OCI-LY7 (cell line): ENCODE measurements around the gene FBXL16. TPM values are rescaled to one million over a fixed set of nuclear protein-coding genes. Genes with fewer than 3 reads are reported as not detected.
A peak's percentile ranks its signal among the peaks of the same experiment; 100 is the strongest.

ENCODE experiments used
- BruUV-seq: library from RNA; stranded (reverse); fragments of 400-500 nt; replicated peaks from 2 replicates; lab custom pipeline; 2021; lab: Mats Ljungman, UMichigan
- CTCF ChIA-PET: fragments of 300-600 bp; sonication (Branson Sonifier 250); formaldehyde crosslinking; loops from one replicate; lab custom pipeline; 2022; ENCODE audit warnings: antibody characterized with exemption; ENCODE audit not compliant: unreplicated experiment; lab: Charles Lee
- POLR2A ChIA-PET: fragments of 300-600 bp; sonication (Branson Sonifier 250); formaldehyde crosslinking; loops from one replicate; lab custom pipeline; 2022; ENCODE audit warnings: antibody characterized with exemption; lab: Charles Lee
- DNase-seq: peaks from one replicate; pipeline ENCODE4 v3.0.0-alpha.2; 2015; ENCODE audit warnings: low spot score
- H2AFZ ChIP-seq: fragments of 200-600 bp; sonication (generic), shearing (Covaris generic); 2 replicates; pipeline ENCODE4 v1.6.1; 2014; ENCODE audit warnings: mild to moderate bottlenecking, antibody characterized with exemption, low read length, moderate library complexity
- H3K27ac ChIP-seq: fragments of 200-600 bp; sonication (generic); 2 replicates; pipeline ENCODE4 v1.5.1; 2014; ENCODE audit warnings: mixed run types, low read depth, mild to moderate bottlenecking, moderate library complexity, low read length, inconsistent platforms; ENCODE audit not compliant: poor library complexity, severe bottlenecking
- H3K36me3 ChIP-seq: fragments of 200-600 bp; sonication (generic); 2 replicates; pipeline ENCODE4 v1.6.1; 2014; ENCODE audit warnings: mild to moderate bottlenecking, antibody characterized with exemption, low read length, moderate library complexity, mixed read lengths; ENCODE audit not compliant: insufficient read depth
- H3K4me1 ChIP-seq: fragments of 200-600 bp; sonication (generic); 2 replicates; pipeline ENCODE4 v1.5.1; 2014; ENCODE audit warnings: mild to moderate bottlenecking, low read length; ENCODE audit not compliant: insufficient read depth, poor library complexity, severe bottlenecking
- H3K4me2 ChIP-seq: fragments of 200-600 bp; sonication (generic); 2 replicates; pipeline ENCODE4 v1.6.1; 2014; ENCODE audit warnings: mild to moderate bottlenecking, low read length
- H3K4me3 ChIP-seq: fragments of 200-600 bp; sonication (generic); 2 replicates; pipeline ENCODE4 v1.5.1; 2014; ENCODE audit warnings: mild to moderate bottlenecking, low read depth, low read length; ENCODE audit not compliant: poor library complexity, severe bottlenecking
- H3K79me2 ChIP-seq: fragments of 200-600 bp; sonication (generic); 2 replicates; pipeline ENCODE4 v1.6.1; 2016; ENCODE audit warnings: low read depth, mild to moderate bottlenecking, low read length, moderate library complexity, mixed read lengths; ENCODE audit not compliant: insufficient read depth
- H3K9me2 ChIP-seq: fragments of 200-600 bp; sonication (generic); 2 replicates; pipeline ENCODE4 v1.6.1; 2016; ENCODE audit warnings: mild to moderate bottlenecking, low read length, mixed read lengths; ENCODE audit not compliant: insufficient read depth
- H3K9me3 ChIP-seq: fragments of 200-600 bp; sonication (generic); 2 replicates; pipeline ENCODE4 v1.6.1; 2014; ENCODE audit warnings: mild to moderate bottlenecking, mixed run types, low read length, mixed read lengths
- H4K20me1 ChIP-seq: fragments of 200-600 bp; sonication (generic); 2 replicates; pipeline ENCODE4 v1.6.1; 2014; ENCODE audit warnings: mild to moderate bottlenecking, antibody characterized with exemption, low read length, moderate library complexity, mixed read lengths; ENCODE audit not compliant: insufficient read depth
- EZH2phosphoT487 ChIP-seq: fragments of 200-600 bp; sonication (generic); IDR thresholded peaks from 2 replicates; pipeline ENCODE4 v1.6.1; 2018; ENCODE audit warnings: low read depth, borderline replicate concordance, mild to moderate bottlenecking, mixed run types, antibody characterized with exemption, low read length, moderate library complexity, mixed read lengths
- intact Hi-C: fragments of 100-400 bp; cut with micrococcal nuclease; formaldehyde crosslinking; loops from one replicate; pipeline ENCODE4 v1.10.0; 2022; ENCODE audit not compliant: unreplicated experiment
- total RNA-seq, 2 experiments: library from RNA; depleted of rRNA in 1 of 2; stranded (reverse); fragments of >200 nt in 1 of 2; shearing (Covaris generic) in 1 of 2; gene quantifications; 2 replicates each; pipeline ENCODE4 v1.2.3, GENCODE V29; 2014 to 2022
- TF ChIP-seq, protein P1 (sequence below): fragments of 200-600 bp; sonication (generic); conservative IDR thresholded peaks from 2 replicates; pipeline ENCODE4 v1.5.1; 2014; ENCODE audit warnings: mild to moderate bottlenecking, antibody characterized with exemption, low read length, moderate library complexity, mixed read lengths

The FBXL16 gene
- total RNA-seq, 2 experiments from 2014 or later, result 0.16 to 0.42 TPM

DNA sequence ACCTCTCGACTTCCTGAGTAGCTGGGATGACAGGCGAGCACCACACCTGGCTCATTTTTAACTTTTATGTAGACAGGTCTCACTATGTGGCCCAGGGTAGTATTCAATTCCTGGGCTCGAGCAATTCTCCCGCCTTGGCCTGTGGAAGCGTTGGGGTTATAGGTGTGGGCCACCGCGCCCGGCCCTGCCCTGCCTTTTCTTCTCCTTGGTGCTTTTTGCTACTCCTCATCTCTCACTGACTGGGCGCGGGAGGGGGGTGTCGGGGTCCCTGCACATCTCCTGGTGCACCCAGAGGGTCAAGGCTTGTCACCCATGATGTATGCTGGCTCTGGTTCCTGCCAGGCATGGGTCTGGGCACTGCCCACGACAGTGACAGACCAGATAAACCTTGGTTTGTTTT is 61.0 kb downstream of the FBXL16 start:
- no TSS peak for BruUV-seq
- H3K79me2 ChIP-seq, result no peaks in the 10 kb centered on the region; the same call in 1 of the 2 replicates

GRCh38 chr16:643050-643368 is 62.6 kb downstream of the FBXL16 start:
- Histone ChIP-seq H3K4me2 (peak overlapping the region; percentile 89), H4K20me1 (no peaks in the 10 kb centered on the region), H3K9me2 (no peaks in the 10 kb centered on the region), H2AFZ (no peak overlapping the region), H3K9me3 (no peaks in the 10 kb centered on the region), H3K4me3 (peak overlapping the region; percentile 78), H3K36me3 (no peaks in the 10 kb centered on the region; the same call in 1 of the 2 replicates), H3K27ac (peak overlapping the region; percentile 40), H3K79me2 (no peaks in the 10 kb centered on the region; the same call in 1 of the 2 replicates), H3K4me1 (peaks cover 44% of the 10 kb centered on the region)
- TF ChIP-seq, protein P1, sequence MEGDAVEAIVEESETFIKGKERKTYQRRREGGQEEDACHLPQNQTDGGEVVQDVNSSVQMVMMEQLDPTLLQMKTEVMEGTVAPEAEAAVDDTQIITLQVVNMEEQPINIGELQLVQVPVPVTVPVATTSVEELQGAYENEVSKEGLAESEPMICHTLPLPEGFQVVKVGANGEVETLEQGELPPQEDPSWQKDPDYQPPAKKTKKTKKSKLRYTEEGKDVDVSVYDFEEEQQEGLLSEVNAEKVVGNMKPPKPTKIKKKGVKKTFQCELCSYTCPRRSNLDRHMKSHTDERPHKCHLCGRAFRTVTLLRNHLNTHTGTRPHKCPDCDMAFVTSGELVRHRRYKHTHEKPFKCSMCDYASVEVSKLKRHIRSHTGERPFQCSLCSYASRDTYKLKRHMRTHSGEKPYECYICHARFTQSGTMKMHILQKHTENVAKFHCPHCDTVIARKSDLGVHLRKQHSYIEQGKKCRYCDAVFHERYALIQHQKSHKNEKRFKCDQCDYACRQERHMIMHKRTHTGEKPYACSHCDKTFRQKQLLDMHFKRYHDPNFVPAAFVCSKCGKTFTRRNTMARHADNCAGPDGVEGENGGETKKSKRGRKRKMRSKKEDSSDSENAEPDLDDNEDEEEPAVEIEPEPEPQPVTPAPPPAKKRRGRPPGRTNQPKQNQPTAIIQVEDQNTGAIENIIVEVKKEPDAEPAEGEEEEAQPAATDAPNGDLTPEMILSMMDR, result no peak
- TF ChIP-seq EZH2phosphoT487, result no peak
- no peak for DNase-seq
- intact Hi-C loops, result no loop called here
- ChIA-PET POLR2A (no interaction called here), CTCF (no interaction called here)
- no TSS peak for BruUV-seq

More for the DNA sequence above, 61.0 kb downstream of the FBXL16 start:
- Histone ChIP-seq H3K4me1 (peaks cover 35% of the 10 kb centered on the region), H3K4me2 (no peak overlapping the region), H4K20me1 (no peaks in the 10 kb centered on the region), H3K27ac (no peak overlapping the region), H3K36me3 (no peaks in the 10 kb centered on the region; the same call in 1 of the 2 replicates), H3K9me2 (no peaks in the 10 kb centered on the region), H3K4me3 (no peak overlapping the region), H3K9me3 (no peaks in the 10 kb centered on the region), H2AFZ (no peak overlapping the region)
- POLR2A ChIA-PET, result no interaction called here
- intact Hi-C loops, result no loop called here
- no peak for TF ChIP-seq EZH2phosphoT487
- TF ChIP-seq, protein P1, result no peak
- no peak for DNase-seq
- CTCF ChIA-PET, result no interaction called here

Other genes starting within 250 kb of the FBXL16 start
- 23.1 and 32.9 TPM in 2 replicates for gene CAPN15, start 178.1 kb downstream of the FBXL16 start, total RNA-seq (2014; rRNA removed; shearing (Covaris generic))
- 43.9 and 54.0 TPM in 2 replicates for gene CAPN15, start 178.1 kb downstream of the FBXL16 start, total RNA-seq (2022)
- not detected in 2 replicates for gene PRR35, start 145.4 kb downstream of the FBXL16 start, total RNA-seq (2014; rRNA removed; shearing (Covaris generic))
- not detected in 2 replicates for gene PRR35, start 145.4 kb downstream of the FBXL16 start, total RNA-seq (2022)
- 3.7 and 4.2 TPM in 2 replicates for gene NHLRC4, start 138.8 kb downstream of the FBXL16 start, total RNA-seq (2014; rRNA removed; shearing (Covaris generic))
- gene NHLRC4, start 138.8 kb downstream of the FBXL16 start, total RNA-seq (2022), result 2.5 and 2.6 TPM in 2 replicates
- 32.3 and 39.0 TPM in 2 replicates for gene PIGQ, start 135.8 kb downstream of the FBXL16 start, total RNA-seq (2014; rRNA removed; shearing (Covaris generic))
- 51.4 and 54.2 TPM in 2 replicates for gene PIGQ, start 135.8 kb downstream of the FBXL16 start, total RNA-seq (2022)
- 18.2 and 20.9 TPM in 2 replicates for gene RAB40C, start 115.7 kb downstream of the FBXL16 start, total RNA-seq (2014; rRNA removed; shearing (Covaris generic))
- gene RAB40C, start 115.7 kb downstream of the FBXL16 start, total RNA-seq (2022), result 18.3 and 19.3 TPM in 2 replicates
- gene WFIKKN1, start 74.8 kb downstream of the FBXL16 start, total RNA-seq (2014; rRNA removed; shearing (Covaris generic)), result 0.46 and 0.47 TPM in 2 replicates
- gene WFIKKN1, start 74.8 kb downstream of the FBXL16 start, total RNA-seq (2022), result 0.81 and 1.2 TPM in 2 replicates
- 135 and 152 TPM in 2 replicates for gene METTL26, start 69.5 kb downstream of the FBXL16 start, total RNA-seq (2014; rRNA removed; shearing (Covaris generic))
- gene METTL26, start 69.5 kb downstream of the FBXL16 start, total RNA-seq (2022), result 83.9 and 99.0 TPM in 2 replicates
- 62.8 and 63.2 TPM in 2 replicates for gene MCRIP2, start 64.0 kb downstream of the FBXL16 start, total RNA-seq (2014; rRNA removed; shearing (Covaris generic))
- 47.8 and 64.1 TPM in 2 replicates for gene MCRIP2, start 64.0 kb downstream of the FBXL16 start, total RNA-seq (2022)
- gene WDR90, start 56.4 kb downstream of the FBXL16 start, total RNA-seq (2014; rRNA removed; shearing (Covaris generic)), result 77.6 and 110 TPM in 2 replicates
- gene WDR90, start 56.4 kb downstream of the FBXL16 start, total RNA-seq (2022), result 143 and 153 TPM in 2 replicates
- 129 and 136 TPM in 2 replicates for gene RHOT2, start 37.7 kb downstream of the FBXL16 start, total RNA-seq (2014; rRNA removed; shearing (Covaris generic))
- 129 and 133 TPM in 2 replicates for gene RHOT2, start 37.7 kb downstream of the FBXL16 start, total RNA-seq (2022)
- gene RHBDL1, start 30.1 kb downstream of the FBXL16 start, total RNA-seq (2014; rRNA removed; shearing (Covaris generic)), result 3.8 and 4.2 TPM in 2 replicates
- gene RHBDL1, start 30.1 kb downstream of the FBXL16 start, total RNA-seq (2022), result 3.6 and 4.2 TPM in 2 replicates
- gene STUB1, start 25.4 kb downstream of the FBXL16 start, total RNA-seq (2014; rRNA removed; shearing (Covaris generic)), result 85.5 and 111 TPM in 2 replicates
- gene STUB1, start 25.4 kb downstream of the FBXL16 start, total RNA-seq (2022), result 72.4 and 78.6 TPM in 2 replicates
- gene JMJD8, start 21.5 kb downstream of the FBXL16 start, total RNA-seq (2014; rRNA removed; shearing (Covaris generic)), result 70.6 and 82.3 TPM in 2 replicates
- gene JMJD8, start 21.5 kb downstream of the FBXL16 start, total RNA-seq (2022), result 46.8 and 48.7 TPM in 2 replicates
- gene WDR24, start 15.4 kb downstream of the FBXL16 start, total RNA-seq (2014; rRNA removed; shearing (Covaris generic)), result 10.3 and 11.6 TPM in 2 replicates
- 24.0 and 28.9 TPM in 2 replicates for gene WDR24, start 15.4 kb downstream of the FBXL16 start, total RNA-seq (2022)
- 9.5 and 15.9 TPM in 2 replicates for gene METRN, start 9.3 kb upstream of the FBXL16 start, total RNA-seq (2014; rRNA removed; shearing (Covaris generic))
- 12.2 and 14.4 TPM in 2 replicates for gene METRN, start 9.3 kb upstream of the FBXL16 start, total RNA-seq (2022)
- gene ANTKMT, start 15.3 kb upstream of the FBXL16 start, total RNA-seq (2014; rRNA removed; shearing (Covaris generic)), result 44.8 and 51.3 TPM in 2 replicates
- gene ANTKMT, start 15.3 kb upstream of the FBXL16 start, total RNA-seq (2022), result 45.5 and 46.5 TPM in 2 replicates
- 25.8 and 35.9 TPM in 2 replicates for gene CCDC78, start 20.6 kb upstream of the FBXL16 start, total RNA-seq (2014; rRNA removed; shearing (Covaris generic))
- gene CCDC78, start 20.6 kb upstream of the FBXL16 start, total RNA-seq (2022), result 52.6 and 57.9 TPM in 2 replicates
- gene HAGHL, start 21.3 kb upstream of the FBXL16 start, total RNA-seq (2014; rRNA removed; shearing (Covaris generic)), result 28.1 and 30.8 TPM in 2 replicates
- gene HAGHL, start 21.3 kb upstream of the FBXL16 start, total RNA-seq (2022), result 56.3 and 57.9 TPM in 2 replicates
- 142 and 169 TPM in 2 replicates for gene CIAO3, start 35.2 kb upstream of the FBXL16 start, total RNA-seq (2014; rRNA removed; shearing (Covaris generic))
- 156 and 173 TPM in 2 replicates for gene CIAO3, start 35.2 kb upstream of the FBXL16 start, total RNA-seq (2022)
- gene MSLN, start 54.9 kb upstream of the FBXL16 start, total RNA-seq (2014; rRNA removed; shearing (Covaris generic)), result 0.13 TPM in 1 of 2 replicates, not detected in the other
- 0.30 and 0.44 TPM in 2 replicates for gene MSLN, start 54.9 kb upstream of the FBXL16 start, total RNA-seq (2022)
- 51.4 and 64.1 TPM in 2 replicates for gene RPUSD1, start 82.6 kb upstream of the FBXL16 start, total RNA-seq (2014; rRNA removed; shearing (Covaris generic))
- 42.1 and 48.6 TPM in 2 replicates for gene RPUSD1, start 82.6 kb upstream of the FBXL16 start, total RNA-seq (2022)
- gene CHTF18, start 82.8 kb upstream of the FBXL16 start, total RNA-seq (2014; rRNA removed; shearing (Covaris generic)), result 98.9 and 125 TPM in 2 replicates
- gene CHTF18, start 82.8 kb upstream of the FBXL16 start, total RNA-seq (2022), result 145 and 146 TPM in 2 replicates
- gene GNG13, start 94.9 kb upstream of the FBXL16 start, total RNA-seq (2014; rRNA removed; shearing (Covaris generic)), result not detected in 2 replicates
- not detected in 2 replicates for gene GNG13, start 94.9 kb upstream of the FBXL16 start, total RNA-seq (2022)